Kidney (tissue), 14 donors: ENCODE results near the gene PDE9A. TPM values are rescaled to one million over a fixed set of nuclear protein-coding genes. Genes with fewer than 3 reads are reported as not detected.

Experiments used
- DNase-seq, 5 donors: peaks; one replicate each; pipeline ENCODE4 v3.0.0-alpha.2; 2013 to 2020
- FAIRE-seq: peaks from 2 replicates; lab custom pipeline; 2012; peaks lifted over from hg19 to GRCh38; lab: Jason Lieb, UNC
- H3K27ac ChIP-seq, 2 donors: one replicate each; pipeline ENCODE4 v1.7.0; 2013; ENCODE audit warnings: low read depth in 2 of 2, low read length in 2 of 2, inconsistent platforms in 1 of 2
- H3K27me3 ChIP-seq: one replicate; pipeline ENCODE4 v1.7.1; 2013; ENCODE audit warnings: low read length, inconsistent platforms; ENCODE audit not compliant: control insufficient read depth, insufficient read depth
- H3K36me3 ChIP-seq, 3 donors: one replicate each; pipeline versions ENCODE4 v1.7.0 to v1.7.1; 2013; ENCODE audit warnings: low read length in 3 of 3, control low read depth in 1 of 3, inconsistent platforms in 1 of 3; ENCODE audit not compliant: insufficient read depth in 3 of 3, control insufficient read depth in 2 of 3
- H3K4me1 ChIP-seq, 3 donors: one replicate each; pipeline versions ENCODE4 v1.7.0 to v1.7.1; 2013; ENCODE audit warnings: low read length in 3 of 3, inconsistent platforms in 1 of 3, low read depth in 1 of 3; ENCODE audit not compliant: control insufficient read depth in 2 of 3, insufficient read depth in 2 of 3
- H3K4me3 ChIP-seq, 3 donors: one replicate each; pipeline versions ENCODE4 v1.7.0 to v1.8.1; 2013; ENCODE audit warnings: low read length in 3 of 3, control low read depth in 1 of 3, inconsistent platforms in 1 of 3
- H3K9ac ChIP-seq, 3 donors: one replicate each; pipeline versions ENCODE4 v1.7.0 to v1.7.1; 2013; ENCODE audit warnings: low read length in 3 of 3, control low read depth in 1 of 3, inconsistent platforms in 1 of 3
- H3K9me3 ChIP-seq, 3 donors: one replicate each; pipeline versions ENCODE4 v1.7.0 to v1.7.1; 2013; ENCODE audit warnings: low read length in 3 of 3, control low read depth in 1 of 3, inconsistent platforms in 1 of 3; ENCODE audit not compliant: control insufficient read depth in 2 of 3, insufficient read depth in 1 of 3
- intact Hi-C: fragments of 100-400 bp; cut with DNase I; formaldehyde crosslinking; loops from one replicate; pipeline ENCODE4 v1.11.1; 2022
- polyA plus RNA-seq: library from polyadenylated mRNA; stranded (reverse); fragments of 350-450 nt; fragmentation: Illumina TruSeq; extraction: RNeasy Lipid Tissue Mini Kit (QIAGEN cat#74804); gene quantifications from one replicate; pipeline ENCODE4 v1.2.3, GENCODE V29; 2014; ENCODE audit warnings: low read depth, low replicate concordance; ENCODE audit not compliant: insufficient read depth
- total RNA-seq: library from RNA; stranded (reverse); fragmentation: NEBNext Ultra II Directional; extraction: Animal tissue kit (Norgen Biotek cat#: 25700); gene quantifications from one replicate; pipeline ENCODE4 v1.2.1, GENCODE V29; 2021
- TF ChIP-seq, protein P1 (sequence below): IDR thresholded peaks from 3 replicates; pipeline ENCODE4 v1.5.1; 2012; ENCODE audit warnings: mild to moderate bottlenecking, moderate library complexity, borderline replicate concordance; ENCODE audit not compliant: insufficient read depth; ENCODE audit errors: extremely low read depth
- donor health status: control.
- donor health status: control.
- donor health status: control.
- donor health status: control.
- donor health status: control.
- donor health status: DM: yes; HTN: yes; CAD: no.
- donor health status: Normal renal cell carcinoma (clear cell type).

PDE9A gene
- total and polyA plus RNA-seq, 2 donors from 2014 or later = 30.1 to 39.0 TPM

- no peaks in the 10 kb centered on the region for H3K9me3 ChIP-seq
- H3K4me1 ChIP-seq = peaks cover 0 to 32% (median 6%) of the 10 kb centered on the region in 3 donors
- no peak overlapping the region for H3K9ac ChIP-seq
- H3K4me3 ChIP-seq = no peak overlapping the region
- DNase-seq (peak in 3 of 5 donors; percentile 54 to 90 (median 81)), FAIRE-seq (no peak)
- H3K27me3 ChIP-seq = no peaks in the 10 kb centered on the region
- H3K36me3 ChIP-seq = no peaks in the 10 kb centered on the region
- H3K27ac ChIP-seq = peak overlapping the region; percentile 61 to 72
- TF ChIP-seq, protein P1, sequence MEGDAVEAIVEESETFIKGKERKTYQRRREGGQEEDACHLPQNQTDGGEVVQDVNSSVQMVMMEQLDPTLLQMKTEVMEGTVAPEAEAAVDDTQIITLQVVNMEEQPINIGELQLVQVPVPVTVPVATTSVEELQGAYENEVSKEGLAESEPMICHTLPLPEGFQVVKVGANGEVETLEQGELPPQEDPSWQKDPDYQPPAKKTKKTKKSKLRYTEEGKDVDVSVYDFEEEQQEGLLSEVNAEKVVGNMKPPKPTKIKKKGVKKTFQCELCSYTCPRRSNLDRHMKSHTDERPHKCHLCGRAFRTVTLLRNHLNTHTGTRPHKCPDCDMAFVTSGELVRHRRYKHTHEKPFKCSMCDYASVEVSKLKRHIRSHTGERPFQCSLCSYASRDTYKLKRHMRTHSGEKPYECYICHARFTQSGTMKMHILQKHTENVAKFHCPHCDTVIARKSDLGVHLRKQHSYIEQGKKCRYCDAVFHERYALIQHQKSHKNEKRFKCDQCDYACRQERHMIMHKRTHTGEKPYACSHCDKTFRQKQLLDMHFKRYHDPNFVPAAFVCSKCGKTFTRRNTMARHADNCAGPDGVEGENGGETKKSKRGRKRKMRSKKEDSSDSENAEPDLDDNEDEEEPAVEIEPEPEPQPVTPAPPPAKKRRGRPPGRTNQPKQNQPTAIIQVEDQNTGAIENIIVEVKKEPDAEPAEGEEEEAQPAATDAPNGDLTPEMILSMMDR = no peak
- intact Hi-C loops = no loop called here
These were observed 71.0 kb downstream of the PDE9A start for GRCh38 chr21:42724226-42724920.

DNA sequence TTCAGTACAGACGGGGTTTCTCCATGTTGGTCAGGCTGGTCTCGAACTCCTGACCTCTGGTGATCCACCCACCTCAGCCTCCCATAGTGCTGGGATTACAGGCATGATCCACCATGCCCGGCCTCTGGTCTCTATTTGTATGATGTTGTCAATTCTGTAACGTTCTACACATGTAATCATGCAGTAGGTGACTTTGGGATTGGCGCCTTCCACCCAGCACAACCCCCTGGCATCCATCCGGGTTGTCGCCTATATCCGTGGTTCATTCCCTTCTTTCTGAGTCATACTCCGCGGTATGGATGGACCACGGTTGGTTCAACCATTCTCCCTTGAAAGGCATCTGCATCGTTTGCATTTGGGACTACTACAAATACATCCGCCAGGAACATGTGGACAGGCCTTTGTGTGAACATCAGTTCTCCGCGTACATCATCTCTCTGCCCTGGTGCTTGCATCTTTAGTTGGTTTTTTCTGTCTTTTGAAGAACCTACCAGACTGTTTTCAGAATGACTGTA, 72.1 kb downstream of the PDE9A start:
- Histone ChIP-seq H3K9ac (no peak overlapping the region), H3K27ac (no peak overlapping the region), H3K9me3 (no peaks in the 10 kb centered on the region), H3K4me3 (no peak overlapping the region), H3K4me1 (peaks cover 0 to 32% (median 6%) of the 10 kb centered on the region in 3 donors), H3K36me3 (no peaks in the 10 kb centered on the region), H3K27me3 (no peaks in the 10 kb centered on the region)
- DNase-seq (peak in 1 of 5 donors; percentile 1), FAIRE-seq (no peak)
- intact Hi-C loops = no loop called here
- TF ChIP-seq, protein P1 = no peak

DNA sequence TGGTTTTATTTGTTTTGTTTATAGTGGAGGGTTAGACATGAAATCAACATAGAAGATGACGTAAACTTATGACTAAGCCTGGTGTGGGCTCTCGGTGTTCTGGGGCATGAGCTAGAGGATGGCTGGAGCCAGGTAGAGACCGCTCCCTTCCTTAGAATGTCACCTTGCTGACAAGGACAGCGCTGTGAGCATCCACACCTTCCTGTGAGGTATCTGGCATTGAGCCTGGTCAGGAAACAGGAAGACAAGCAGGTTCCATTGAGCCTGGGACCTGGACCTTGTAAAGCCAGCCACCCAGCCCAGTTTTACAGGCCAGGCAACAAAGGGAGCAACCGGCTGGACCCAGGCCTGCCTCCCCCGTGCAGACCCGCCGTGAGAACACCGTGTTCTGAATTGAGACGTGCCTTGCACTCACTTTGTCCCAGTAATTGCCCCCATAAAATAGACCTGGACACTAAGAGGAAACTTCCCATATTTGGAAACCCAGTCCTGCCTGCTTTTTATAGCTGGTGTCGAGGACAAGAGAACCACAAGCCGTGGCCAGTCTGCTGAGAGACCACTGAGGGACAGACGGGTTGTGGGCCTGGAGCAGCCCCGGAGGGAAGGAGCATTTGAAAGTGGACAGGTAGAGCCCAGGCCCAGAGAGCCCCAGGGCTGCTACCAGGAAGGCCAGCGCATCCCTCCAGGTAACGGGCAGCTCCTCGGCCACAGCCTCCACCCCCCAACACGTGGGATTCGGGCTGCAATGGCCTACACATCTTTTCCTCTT, 78.0 kb downstream of the PDE9A start:
- Histone ChIP-seq H3K4me1 (peaks cover 0 to 17% (median 8%) of the 10 kb centered on the region in 3 donors), H3K27ac (peak overlapping the region; percentile 52 to 75), H3K9ac (no peak overlapping the region), H3K4me3 (no peak overlapping the region), H3K27me3 (no peaks in the 10 kb centered on the region), H3K36me3 (no peaks in the 10 kb centered on the region), H3K9me3 (no peaks in the 10 kb centered on the region)
- FAIRE-seq (no peak), DNase-seq (peak in 2 of 5 donors; percentile 6 to 94)
- intact Hi-C loops = no loop called here
- TF ChIP-seq, protein P1 = no peak
